AG04450 (cell line): ENCODE results near the gene PITRM1. TPM values are rescaled to one million over a fixed set of nuclear protein-coding genes. Genes with fewer than 3 reads are reported as not detected.
"Not testable (repeated sequence)": the region's sequence is repeated elsewhere in the genome, so short reads cannot be mapped to it uniquely, and the experiment has no call there.

Source experiments
- CTCF ChIA-PET: fragments of 300-600, 350-600 bp; formaldehyde crosslinking; extraction: SDS; loops from one replicate; lab custom pipeline; 2022; ENCODE audit warnings: antibody characterized with exemption, inconsistent platforms; lab: Charles Lee
- POLR2A ChIA-PET: fragments of 350-600 bp; formaldehyde crosslinking; extraction: SDS; loops from one replicate; lab custom pipeline; 2021; ENCODE audit warnings: antibody characterized with exemption, inconsistent platforms; lab: Yijun Ruan, JAX
- DNase-seq: peaks from one replicate; pipeline ENCODE4 v3.0.0-alpha.2; 2011; ENCODE audit warnings: low read depth, low spot score
- H3K27ac ChIP-seq: one replicate; pipeline ENCODE4 v1.5.1; 2012; ENCODE audit warnings: low read depth, low read length, control low read depth
- H3K27me3 ChIP-seq: one replicate; pipeline ENCODE4 v1.6.0; 2012; ENCODE audit warnings: low read length; ENCODE audit not compliant: control insufficient read depth, insufficient read depth
- H3K4me3 ChIP-seq: 2 replicates; pipeline ENCODE4 v1.5.1; 2011; ENCODE audit warnings: mild to moderate bottlenecking, low read depth, low read length, control low read depth
- H3K9me3 ChIP-seq: 2 replicates; pipeline ENCODE4 v1.5.1; 2012; ENCODE audit warnings: low read length; ENCODE audit not compliant: control insufficient read depth, insufficient read depth
- CTCF ChIP-seq: IDR thresholded peaks from 2 replicates; pipeline ENCODE4 v1.5.1; 2011; ENCODE audit warnings: low read depth, low read length, control low read depth, inconsistent platforms
- polyA plus RNA-seq: library from polyadenylated mRNA; depleted of rRNA; stranded (reverse); fragments of >200 nt; gene quantifications from 2 replicates; pipeline ENCODE4 v1.2.3, GENCODE V29; 2011

The PITRM1 gene
- polyA plus RNA-seq, 1 experiment = 52.8 TPM

- TF ChIP-seq CTCF = no peak
- DNase-seq = no peak
- Histone ChIP-seq H3K27ac (no peak overlapping the region), H3K4me3 (peak overlapping the region; percentile 60), H3K27me3 (no peaks in the 10 kb centered on the region), H3K9me3 (peaks cover 8% of the 10 kb centered on the region; the same call in 1 of the 2 replicates)
- POLR2A ChIA-PET = interaction anchor here (0.6 to 1.6 kb wide), 8 partner anchors 9 to 77 kb away, joined by 3 to 7 read pairs (median 3); no protein-coding TSS in a partner anchor
- CTCF ChIA-PET = interaction anchor here (0.6 kb wide), 1 partner anchor 72 kb away, joined by 4 read pairs; no protein-coding TSS in a partner anchor
These were observed 743 bp upstream of the PITRM1 start for GRCh38 chr10:3173171-3173878.

- DNase-seq = peak; percentile 24
- peaks cover 8% of the 10 kb centered on the region; the same call in 1 of the 2 replicates for H3K9me3 ChIP-seq
- H3K27me3 ChIP-seq = no peaks in the 10 kb centered on the region
- peak overlapping the region; percentile 82 for H3K4me3 ChIP-seq
- POLR2A ChIA-PET = interaction anchor here (0.9 to 1.6 kb wide), 8 partner anchors 8 to 127 kb away, joined by 3 to 7 read pairs (median 4); no protein-coding TSS in a partner anchor
- CTCF ChIA-PET = no interaction called here
- no peak for TF ChIP-seq CTCF
- peak overlapping the region; percentile 89 for H3K27ac ChIP-seq
These were observed 519 bp downstream of the PITRM1 start for GRCh38 chr10:3172081-3172445.

- DNase-seq, H3K27me3 ChIP-seq, CTCF ChIA-PET, H3K9me3 ChIP-seq, POLR2A ChIA-PET: not testable (repeated sequence)
- Histone ChIP-seq H3K4me3 (peak overlapping the region; percentile 82), H3K27ac (peak overlapping the region; percentile 52)
These were observed 1.1 kb downstream of the PITRM1 start for GRCh38 chr10:3171488-3171887.

GRCh38 chr10:3169673-3170072, 2.9 kb downstream of the PITRM1 start:
- TF ChIP-seq CTCF = no peak
- POLR2A ChIA-PET = no interaction called here
- Histone ChIP-seq H3K4me3 (no peak overlapping the region), H3K27ac (no peak overlapping the region), H3K27me3 (no peaks in the 10 kb centered on the region), H3K9me3 (peaks cover 8% of the 10 kb centered on the region; the same call in 1 of the 2 replicates)
- CTCF ChIA-PET = no interaction called here
- DNase-seq = no peak

GRCh38 chr10:3169271-3169670, 3.3 kb downstream of the PITRM1 start:
- CTCF ChIA-PET = no interaction called here
- Histone ChIP-seq H3K27ac (no peak overlapping the region), H3K4me3 (no peak overlapping the region), H3K9me3 (peaks cover 8% of the 10 kb centered on the region; the same call in 1 of the 2 replicates), H3K27me3 (no peaks in the 10 kb centered on the region)
- no peak for DNase-seq
- POLR2A ChIA-PET = interaction anchor here (0.6 kb wide), 1 partner anchor 343 kb away, joined by 8 read pairs; no protein-coding TSS in a partner anchor
- no peak for TF ChIP-seq CTCF
